ENCODE measurements around the gene HRG.
"Not testable (repeated sequence)": the region's sequence is repeated elsewhere in the genome, so short reads cannot be mapped to it uniquely, and the experiment has no call there.

Gene HRG

GRCh38 chr3:186680869-186681268 lies 15.1 kb downstream of the HRG start:
- DNase-seq (ENCODE audit: low read depth): no peak

- DNase-seq (ENCODE audit: low read depth): no peak
Observed at GRCh38 chr3:186682812-186683211, 17.0 kb downstream of the HRG start.

- DNase-seq (ENCODE audit: low read depth): no peak
Observed at GRCh38 chr3:186683979-186684378, 18.2 kb downstream of the HRG start.

GRCh38 chr3:186686475-186686874 lies 20.7 kb downstream of the HRG start:
- not testable (repeated sequence) for DNase-seq (ENCODE audit: low read depth)

GRCh38 chr3:186687120-186687651 lies 21.4 kb downstream of the HRG start:
- DNase-seq (ENCODE audit: low read depth): no peak

GRCh38 chr3:186690304-186690703 lies 24.5 kb downstream of the HRG start:
- DNase-seq (ENCODE audit: low read depth): not testable (repeated sequence)

- no peak for DNase-seq (ENCODE audit: low read depth)
Observed at GRCh38 chr3:186691676-186692075, 25.9 kb downstream of the HRG start.

GRCh38 chr3:186693843-186694242 lies 28.0 kb downstream of the HRG start:
- DNase-seq (ENCODE audit: low read depth): no peak

GRCh38 chr3:186694288-186695032 lies 28.6 kb downstream of the HRG start:
- no peak for DNase-seq (ENCODE audit: low read depth)

- no peak for DNase-seq (ENCODE audit: low read depth)
Observed at GRCh38 chr3:186696522-186696921, 30.7 kb downstream of the HRG start.

GRCh38 chr3:186697510-186697909 lies 31.7 kb downstream of the HRG start:
- DNase-seq (ENCODE audit: low read depth): no peak

- DNase-seq (ENCODE audit: low read depth): no peak
Observed at GRCh38 chr3:186700267-186700666, 34.5 kb downstream of the HRG start.

- DNase-seq (ENCODE audit: low read depth): not testable (repeated sequence)
Observed at GRCh38 chr3:186702451-186702850, 36.6 kb downstream of the HRG start.

GRCh38 chr3:186705882-186706780 lies 40.3 kb downstream of the HRG start:
- DNase-seq (ENCODE audit: low read depth): peak; percentile 19

- DNase-seq (ENCODE audit: low read depth): no peak
Observed at GRCh38 chr3:186708983-186709679, 43.3 kb downstream of the HRG start.

GRCh38 chr3:186710694-186711093 lies 44.9 kb downstream of the HRG start:
- DNase-seq (ENCODE audit: low read depth): not testable (repeated sequence)

- DNase-seq (ENCODE audit: low read depth): no peak
Observed at GRCh38 chr3:186713499-186713898, 47.7 kb downstream of the HRG start.

GRCh38 chr3:186717039-186717457 lies 51.2 kb downstream of the HRG start, which contains the start of gene KNG1:
KNG1 (plus strand) TSS chr3:186717359; CDS start chr3:186717543, 184 bp downstream.
- DNase-seq (ENCODE audit: low read depth): no peak

- no peak for DNase-seq (ENCODE audit: low read depth)
Observed at GRCh38 chr3:186719945-186720739, 54.3 kb downstream of the HRG start.

GRCh38 chr3:186722457-186722856 lies 56.6 kb downstream of the HRG start:
- DNase-seq (ENCODE audit: low read depth): no peak

GRCh38 chr3:186724911-186725310 lies 59.1 kb downstream of the HRG start:
- no peak for DNase-seq (ENCODE audit: low read depth)

Data from activated T-cell treated with anti-CD3 and anti-CD28 coated beads for 24 hours (primary cell).